Lung (tissue), 12 donors: ENCODE data around the gene ZDHHC11B. TPM values are rescaled to one million over a fixed set of nuclear protein-coding genes. Genes with fewer than 3 reads are reported as not detected.

Source experiments
- ATAC-seq: fragments of 200-7000 bp; cut with Tn5 transposase; one replicate; pipeline ENCODE4 v1.9.1; 2020; ENCODE audit warnings: moderate number of reproducible peaks; ENCODE audit not compliant: insufficient read depth, low FRiP score
- DNase-seq, 3 donors: peaks; one replicate each; pipeline ENCODE4 v3.0.0-alpha.2; 2013 to 2017
- H3K27ac ChIP-seq, 2 donors: one replicate each; pipeline ENCODE4 v1.5.1; 2013; ENCODE audit warnings: mild to moderate bottlenecking in 2 of 2, moderate library complexity in 2 of 2, control low read depth in 1 of 2, inconsistent platforms in 1 of 2, low read depth in 1 of 2, low read length in 1 of 2
- H3K27me3 ChIP-seq, 3 donors: one replicate each; pipeline ENCODE4 v1.5.1; 2013; ENCODE audit warnings: low read length in 2 of 3; ENCODE audit not compliant: control insufficient read depth in 3 of 3, insufficient read depth in 3 of 3
- H3K36me3 ChIP-seq, 4 donors: one replicate each; pipeline ENCODE4 v1.5.1; 2013; ENCODE audit warnings: low read length in 4 of 4, mild to moderate bottlenecking in 1 of 4, moderate library complexity in 1 of 4; ENCODE audit not compliant: control insufficient read depth in 4 of 4, insufficient read depth in 4 of 4
- H3K4me1 ChIP-seq, 5 donors: one replicate each; pipeline ENCODE4 v1.5.1; 2013; ENCODE audit warnings: low read length in 5 of 5, mild to moderate bottlenecking in 2 of 5, moderate library complexity in 1 of 5; ENCODE audit not compliant: control insufficient read depth in 5 of 5, insufficient read depth in 5 of 5
- H3K4me3 ChIP-seq: one replicate; pipeline ENCODE4 v1.5.1; 2013; ENCODE audit warnings: mild to moderate bottlenecking, control low read depth, moderate library complexity
- H3K9ac ChIP-seq, 2 donors: one replicate each; pipeline ENCODE4 v1.5.1; 2013; ENCODE audit warnings: low read length in 2 of 2, control low read depth in 1 of 2; ENCODE audit not compliant: insufficient read depth in 1 of 2
- H3K9me3 ChIP-seq, 4 donors: one replicate each; pipeline ENCODE4 v1.5.1; 2013; ENCODE audit warnings: low read length in 3 of 4, mild to moderate bottlenecking in 1 of 4, moderate library complexity in 1 of 4; ENCODE audit not compliant: control insufficient read depth in 4 of 4, insufficient read depth in 3 of 4
- WGBS, 2 donors: extraction: QIAGEN DNeasy Blood & Tissue Kit; methylation state at CpG; one replicate each; pipeline ENCODE4 v1.1.7; 2013; 5-methylcytosine and 5-hydroxymethylcytosine counted together
- polyA plus RNA-seq, 2 donors: library from polyadenylated mRNA; stranded (reverse); fragments of 200-250 nt; gene quantifications; one replicate each; pipeline ENCODE4 v1.2.1, GENCODE V29; 2013
- total RNA-seq, 2 donors: library from RNA; depleted of rRNA in 1 of 2; stranded (reverse); fragments of >200 nt in 1 of 2; gene quantifications; one replicate each; pipeline ENCODE4 v1.2.1, GENCODE V29; 2014 to 2021
- TF ChIP-seq, protein P1 (sequence below): IDR thresholded peaks from 2 replicates; pipeline ENCODE4 v1.5.1; 2012; ENCODE audit warnings: mild to moderate bottlenecking; ENCODE audit errors: control extremely low read depth, extremely low read depth
- donor health status: control.
- donor health status: control.
- donor health status: Bipolar disorder and iron deficiency.
- donor health status: healthy.
- donor health status: DM: yes; HTN: yes; CAD: no.

ZDHHC11B gene
- total and polyA plus RNA-seq, 4 donors: 3.1 to 44.4 (median 6.0) TPM

DNA sequence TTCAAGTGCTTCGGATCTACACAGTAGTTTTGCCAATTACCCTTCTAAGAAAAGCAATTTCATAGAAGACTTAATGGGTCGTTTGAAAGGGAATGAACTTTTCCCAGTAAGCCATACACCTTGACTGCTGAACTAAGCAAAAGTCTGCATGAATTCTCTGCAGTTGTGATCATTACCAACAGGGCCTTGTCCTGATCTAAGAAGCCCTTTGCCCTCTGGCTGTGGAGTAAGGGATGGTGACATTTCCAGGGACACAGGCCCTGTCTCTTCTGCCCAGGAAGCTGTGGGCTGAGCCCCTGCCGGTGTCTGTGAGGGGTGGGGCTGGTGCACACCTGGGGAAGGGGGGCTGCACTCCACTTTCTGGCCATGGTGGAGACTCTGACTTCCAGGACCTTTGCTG is 35.7 kb upstream of the ZDHHC11B start:
- H3K27ac ChIP-seq: no peak overlapping the region
- TF ChIP-seq, protein P1, sequence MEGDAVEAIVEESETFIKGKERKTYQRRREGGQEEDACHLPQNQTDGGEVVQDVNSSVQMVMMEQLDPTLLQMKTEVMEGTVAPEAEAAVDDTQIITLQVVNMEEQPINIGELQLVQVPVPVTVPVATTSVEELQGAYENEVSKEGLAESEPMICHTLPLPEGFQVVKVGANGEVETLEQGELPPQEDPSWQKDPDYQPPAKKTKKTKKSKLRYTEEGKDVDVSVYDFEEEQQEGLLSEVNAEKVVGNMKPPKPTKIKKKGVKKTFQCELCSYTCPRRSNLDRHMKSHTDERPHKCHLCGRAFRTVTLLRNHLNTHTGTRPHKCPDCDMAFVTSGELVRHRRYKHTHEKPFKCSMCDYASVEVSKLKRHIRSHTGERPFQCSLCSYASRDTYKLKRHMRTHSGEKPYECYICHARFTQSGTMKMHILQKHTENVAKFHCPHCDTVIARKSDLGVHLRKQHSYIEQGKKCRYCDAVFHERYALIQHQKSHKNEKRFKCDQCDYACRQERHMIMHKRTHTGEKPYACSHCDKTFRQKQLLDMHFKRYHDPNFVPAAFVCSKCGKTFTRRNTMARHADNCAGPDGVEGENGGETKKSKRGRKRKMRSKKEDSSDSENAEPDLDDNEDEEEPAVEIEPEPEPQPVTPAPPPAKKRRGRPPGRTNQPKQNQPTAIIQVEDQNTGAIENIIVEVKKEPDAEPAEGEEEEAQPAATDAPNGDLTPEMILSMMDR: no peak
- DNase-seq (no peak), ATAC-seq (no peak)
- WGBS, 2 donors: 72 to 75% methylated on average over 3 of the region's 3 CpGs
- H3K27me3 ChIP-seq: no peaks in the 10 kb centered on the region
- H3K4me3 ChIP-seq: no peak overlapping the region
- peaks cover 0 to 2% (median 0%) of the 10 kb centered on the region in 4 donors for H3K9me3 ChIP-seq
- H3K9ac ChIP-seq: no peak overlapping the region
- no peaks in the 10 kb centered on the region for H3K4me1 ChIP-seq
- peaks cover 0 to 3% (median under 1%) of the 10 kb centered on the region in 4 donors for H3K36me3 ChIP-seq

DNA sequence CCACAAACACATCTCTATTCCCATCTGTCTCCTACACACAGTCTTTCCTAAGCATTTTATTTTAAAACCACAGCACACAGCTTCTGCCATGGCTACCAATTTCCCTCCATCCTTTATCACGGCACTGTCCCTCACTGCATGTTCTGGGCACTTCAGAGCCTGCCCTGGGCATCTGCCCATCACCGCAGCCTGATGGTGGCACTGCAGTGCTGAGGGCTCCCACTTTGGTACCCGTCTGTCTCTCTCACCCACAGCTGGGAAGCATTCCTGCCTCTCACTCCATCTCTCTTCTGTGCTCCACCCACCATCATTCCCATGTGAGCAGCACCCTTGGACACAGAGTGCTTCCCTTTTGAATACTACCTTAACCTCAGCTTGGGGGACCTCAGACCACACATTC is 34.5 kb upstream of the ZDHHC11B start:
- WGBS, 2 donors: 78 to 86% methylated on average over 3 of the region's 3 CpGs
- ATAC-seq: no peak
- Histone ChIP-seq H3K4me3 (no peak overlapping the region), H3K9ac (no peak overlapping the region), H3K36me3 (peaks cover 0 to 3% (median 0%) of the 10 kb centered on the region in 4 donors), H3K27ac (no peak overlapping the region), H3K27me3 (no peaks in the 10 kb centered on the region), H3K4me1 (no peaks in the 10 kb centered on the region), H3K9me3 (peaks cover 0 to 2% (median 0%) of the 10 kb centered on the region in 4 donors)
- TF ChIP-seq, protein P1: no peak
- DNase-seq: no peak

DNA sequence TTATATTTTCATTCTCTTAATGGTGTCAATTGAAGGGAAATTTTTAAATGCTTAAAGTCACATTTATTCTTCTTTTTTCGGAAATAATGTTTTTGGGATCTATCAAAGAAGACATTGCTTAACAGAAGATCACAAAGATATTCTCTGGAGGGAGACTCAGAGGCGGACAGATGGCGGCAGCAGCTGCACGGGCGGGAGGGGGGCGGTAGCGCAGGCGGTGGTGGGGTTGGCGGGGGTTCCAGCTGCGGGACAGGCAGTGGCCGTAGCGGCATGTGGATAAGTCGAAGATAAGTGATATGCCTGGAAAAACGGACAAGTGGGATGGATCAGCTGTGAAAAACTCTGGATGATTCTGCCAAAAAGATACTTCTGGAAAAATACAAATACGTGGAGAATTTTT is 31.6 kb upstream of the ZDHHC11B start:
- no peak for DNase-seq
- no peaks in the 10 kb centered on the region for H3K4me1 ChIP-seq
- no peak for ATAC-seq

More for the DNA sequence above, 31.6 kb upstream of the ZDHHC11B start:
- H3K9me3 ChIP-seq: peaks cover 0 to 2% (median 0%) of the 10 kb centered on the region in 4 donors
- no peak overlapping the region for H3K9ac ChIP-seq
- H3K4me3 ChIP-seq: no peak overlapping the region
- no peak overlapping the region for H3K27ac ChIP-seq
- TF ChIP-seq, protein P1: no peak
- no peaks in the 10 kb centered on the region for H3K27me3 ChIP-seq
- peaks cover 0 to 3% (median 0%) of the 10 kb centered on the region in 4 donors for H3K36me3 ChIP-seq
- WGBS, 2 donors: 96% methylated on average over 15 of the region's 15 CpGs
